GM12878 (cell line): Measurements from ENCODE around the gene ACE. TPM values are rescaled to one million over a fixed set of nuclear protein-coding genes. Genes with fewer than 3 reads are reported as not detected.

ENCODE experiments used
- BACH1 ChIP-seq: fragments of 450-650 bp; IDR thresholded peaks from 2 replicates; pipeline ENCODE4 v1.6.1; 2017; ENCODE audit warnings: mild to moderate bottlenecking, borderline replicate concordance
- BCL11A ChIP-seq: IDR thresholded peaks from 2 replicates; pipeline ENCODE4 v1.6.1; 2011; ENCODE audit warnings: low read depth, low read length
- CTCF ChIP-seq, 3 experiments: IDR thresholded peaks in 2 of 3; conservative IDR thresholded peaks in 1 of 3; 2 replicates each; pipeline ENCODE4 v1.5.1; 2011; ENCODE audit warnings: low read depth in 3 of 3, low read length in 3 of 3, mild to moderate bottlenecking in 3 of 3, control low read depth in 2 of 3, moderate library complexity in 2 of 3, inconsistent platforms in 1 of 3, mixed read lengths in 1 of 3; ENCODE audit not compliant: control insufficient read depth in 2 of 3, insufficient read depth in 1 of 3; ENCODE audit errors: extremely low read depth in 1 of 3
- MYC ChIP-seq: IDR thresholded peaks from 2 replicates; pipeline ENCODE4 v1.6.1; 2011; ENCODE audit warnings: mild to moderate bottlenecking, low read length, moderate library complexity, inconsistent platforms; ENCODE audit not compliant: insufficient read depth, insufficient replicate concordance, insufficient read length, severe bottlenecking
- NR2C2 ChIP-seq: IDR thresholded peaks from 2 replicates; pipeline ENCODE4 v1.6.1; 2011; ENCODE audit warnings: borderline replicate concordance, low read depth; ENCODE audit not compliant: control insufficient read depth, insufficient read length
- RAD21 ChIP-seq: IDR thresholded peaks from 2 replicates; pipeline ENCODE4 v1.6.1; 2011; ENCODE audit warnings: mild to moderate bottlenecking, low read depth, low read length, moderate library complexity; ENCODE audit not compliant: insufficient read depth
- RUNX3 ChIP-seq: IDR thresholded peaks from 2 replicates; pipeline ENCODE4 v1.6.1; 2012; ENCODE audit warnings: low read length, inconsistent platforms
- STAT3 ChIP-seq: IDR thresholded peaks from 2 replicates; pipeline ENCODE4 v1.6.1; 2011; ENCODE audit warnings: low read depth, low read length, improper control_type of control experiment
- USF2 ChIP-seq: IDR thresholded peaks from 2 replicates; pipeline ENCODE4 v1.6.1; 2011; ENCODE audit warnings: low read depth, low read length, improper control_type of control experiment, borderline replicate concordance
- polyA plus RNA-seq, 11 experiments: library from polyadenylated mRNA; depleted of rRNA in 4 of 11; unstranded in 6 of 11; stranded (reverse) in 5 of 11; fragments of >200 nt; fragmentation: Nextera tagmentation in 4 of 11; fragmentation: Illumina TruSeq in 1 of 11; extraction: Ambion mirVana in 4 of 11; extraction: Trizol in 1 of 11; gene quantifications; 1 replicate in 1 of 11; 2 replicates in 10 of 11; pipeline versions ENCODE4 v1.2.1 to v1.2.3, GENCODE V29; 2011 to 2016; ENCODE audit warnings: inconsistent platforms in 2 of 11, missing spikeins in 2 of 11, low read depth in 1 of 11
- total RNA-seq, 4 experiments: library from RNA; depleted of rRNA in 3 of 4; stranded (reverse); fragments of >200 nt in 3 of 4; fragmentation: Illumina TruSeq in 1 of 4; extraction: Trizol in 1 of 4; gene quantifications; 2 replicates each; pipeline versions ENCODE4 v1.2.1 to v1.2.3, GENCODE V29; 2013 to 2021

The ACE gene
- total and polyA plus RNA-seq, 10 of the 15 experiments (the other 5 are each of a cell fraction or from before 2014, with no cell fraction given): 0.46 TPM; not detected in 9

DNA sequence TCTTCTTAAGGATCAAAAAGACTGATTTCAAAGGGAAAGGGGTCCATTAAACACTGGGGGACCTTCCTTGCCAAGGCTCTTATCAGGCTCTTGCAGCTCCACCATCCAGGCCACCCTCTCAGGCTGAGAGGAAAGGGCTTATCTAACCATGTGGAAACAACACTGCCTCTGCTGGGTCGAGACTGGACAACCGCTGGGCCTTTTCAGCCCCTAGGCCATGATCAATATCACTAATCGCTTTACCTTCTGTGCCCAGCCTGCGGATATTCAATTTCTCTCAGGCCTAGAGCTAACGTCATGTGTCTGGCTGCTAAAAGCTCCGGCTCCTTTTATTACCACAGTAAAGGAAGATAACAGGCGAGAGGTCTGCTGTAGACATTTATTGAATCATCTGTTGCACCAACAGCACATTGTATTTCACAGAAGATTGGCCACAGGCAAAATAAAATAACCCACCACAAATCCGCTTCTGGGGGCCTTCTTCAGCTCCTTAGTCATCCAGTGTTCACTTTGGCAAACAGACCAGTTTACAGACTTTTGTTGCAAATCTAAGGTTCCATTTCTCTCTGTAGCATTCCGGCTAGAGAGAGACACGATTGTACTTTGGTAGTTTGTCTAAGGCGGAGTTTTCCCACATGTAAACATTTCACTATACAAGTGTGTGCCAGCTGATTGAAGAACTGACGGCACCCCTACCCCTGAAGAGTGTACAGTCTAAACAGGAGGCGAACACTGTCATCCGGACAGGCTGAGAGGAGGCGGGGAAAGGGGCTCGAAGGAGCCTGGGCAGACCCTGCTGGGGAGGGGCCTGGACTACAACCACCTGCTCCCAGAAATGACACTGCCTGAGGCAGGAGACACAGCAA, 44.7 kb upstream of the ACE start (continued):
- no peak for TF ChIP-seq CTCF (IDR thresholded peaks at IDR 0.05 in 2 of 3, conservative IDR thresholded peaks at IDR 0.05 in 1 of 3; ENCODE audit: control insufficient read depth in 2 of 3, extremely low read depth in 1 of 3, insufficient read depth in 1 of 3, low read depth in 3 of 3, low read length in 3 of 3)
- TF ChIP-seq USF2: no peak
- TF ChIP-seq NR2C2: no peak
- no peak for TF ChIP-seq RUNX3
- TF ChIP-seq RAD21: no peak
- no peak for TF ChIP-seq BACH1
- TF ChIP-seq MYC: no peak
- no peak for TF ChIP-seq BCL11A
- TF ChIP-seq STAT3: no peak
